ENCODE measurements around the gene MAP2K6.

The MAP2K6 gene

DNA sequence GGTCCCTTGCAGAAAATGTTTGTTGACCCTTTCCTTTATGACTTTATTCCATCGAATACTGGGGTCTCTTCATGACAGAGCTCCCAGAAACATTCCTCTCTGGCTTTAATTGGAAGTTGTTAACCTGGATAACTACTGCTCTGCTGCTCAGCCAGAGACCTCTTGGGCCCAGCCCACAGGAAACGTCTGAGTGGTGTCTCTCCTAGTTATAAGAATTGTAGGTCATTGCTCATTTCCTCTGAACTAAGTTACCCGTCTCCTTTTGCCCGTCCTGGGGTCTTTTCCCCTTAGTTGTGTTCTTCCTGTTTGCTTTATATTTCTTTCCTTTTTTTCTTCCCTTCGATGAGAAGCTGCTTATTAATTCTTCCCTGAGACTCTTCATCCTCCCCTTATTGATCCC is 9.0 kb downstream of the MAP2K6 start:
- FAIRE-seq, result no peak
- no peak for DNase-seq (ENCODE audit: insufficient read length, low spot score)
- TF ChIP-seq POLR2AphosphoS5 (IDR thresholded peaks at IDR 0.05; ENCODE audit: low read depth, low read length) (no peak), POLR2A (IDR thresholded peaks at IDR 0.05; ENCODE audit: low read depth, low read length) (no peak), SPI1 (IDR thresholded peaks at IDR 0.05; ENCODE audit: low read depth, low read length) (no peak), TAF1 (IDR thresholded peaks at IDR 0.05; ENCODE audit: low read depth, low read length) (no peak), POU2F2 (IDR thresholded peaks at IDR 0.05; ENCODE audit: low read depth, low read length) (no peak)

DNA sequence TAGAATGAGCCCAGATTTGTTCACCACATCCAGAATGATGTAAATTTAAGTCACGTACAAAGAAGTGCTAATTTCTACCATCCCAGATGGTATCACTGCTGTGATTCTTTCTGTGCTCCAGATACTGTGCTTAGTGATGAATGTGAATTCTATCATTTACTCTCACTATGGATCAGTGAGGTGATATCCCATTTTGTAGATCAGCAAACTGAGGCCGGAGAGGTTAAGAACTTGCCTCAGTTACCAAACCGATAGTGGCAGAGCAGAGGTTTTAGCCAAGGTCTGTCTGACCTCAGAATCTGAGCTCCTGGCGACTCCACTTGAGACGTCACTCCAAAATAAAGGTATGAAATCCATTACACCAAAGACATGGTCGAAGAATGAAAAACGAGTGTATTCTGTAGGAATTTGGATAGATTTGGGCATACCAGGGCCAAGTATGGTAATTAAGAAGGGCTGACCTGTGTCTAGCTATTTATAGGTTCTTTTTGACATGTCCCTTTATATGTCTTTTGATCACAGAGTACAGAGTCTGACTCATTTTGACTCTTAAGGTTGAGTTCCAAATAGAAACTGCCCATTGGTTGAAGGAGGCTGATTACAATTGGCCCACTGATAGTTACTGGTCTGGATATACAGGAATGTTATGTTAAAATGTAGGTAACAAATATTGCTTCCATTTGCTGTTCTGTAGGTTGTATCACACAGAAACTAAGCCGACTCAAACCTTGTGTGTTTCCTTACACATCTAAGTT is 10.0 kb downstream of the MAP2K6 start:
- DNase-seq (ENCODE audit: insufficient read length, low spot score) (no peak), FAIRE-seq (peak; percentile 69)

DNA sequence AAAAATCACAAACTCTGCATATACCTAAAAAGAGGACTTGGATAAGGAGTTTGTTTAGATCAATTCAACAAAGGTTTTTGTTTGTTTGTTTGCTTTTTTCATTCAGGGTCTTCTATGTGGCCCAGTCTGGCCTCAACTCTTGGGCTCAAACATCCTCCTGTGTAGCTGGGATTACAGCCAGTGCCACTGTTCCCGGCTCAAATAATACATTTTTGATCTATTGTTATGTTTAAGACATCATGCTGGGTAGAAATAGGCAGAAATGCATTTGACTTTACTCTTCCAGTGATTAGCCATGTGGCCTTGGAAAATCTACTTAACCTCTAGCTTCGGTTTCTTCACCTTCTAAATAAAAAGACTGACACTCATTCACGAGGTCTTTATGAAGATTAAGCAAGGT is 11.5 kb downstream of the MAP2K6 start:
- TF ChIP-seq SPI1 (IDR thresholded peaks at IDR 0.05; ENCODE audit: low read depth, low read length) (no peak), POLR2AphosphoS5 (IDR thresholded peaks at IDR 0.05; ENCODE audit: low read depth, low read length) (no peak), PAX5 (IDR thresholded peaks at IDR 0.05; ENCODE audit: insufficient read depth, low read length, severe bottlenecking) (no peak), POLR2A (IDR thresholded peaks at IDR 0.05; ENCODE audit: low read depth, low read length) (no peak), POU2F2 (IDR thresholded peaks at IDR 0.05; ENCODE audit: low read depth, low read length) (no peak), TAF1 (IDR thresholded peaks at IDR 0.05; ENCODE audit: low read depth, low read length) (no peak)
- FAIRE-seq (no peak), DNase-seq (ENCODE audit: insufficient read length, low spot score) (no peak)

More for the DNA sequence above, 10.0 kb downstream of the MAP2K6 start:
- TF ChIP-seq TAF1 (IDR thresholded peaks at IDR 0.05; ENCODE audit: low read depth, low read length) (no peak), POU2F2 (IDR thresholded peaks at IDR 0.05; ENCODE audit: low read depth, low read length) (no peak), SPI1 (IDR thresholded peaks at IDR 0.05; ENCODE audit: low read depth, low read length) (no peak), POLR2A (IDR thresholded peaks at IDR 0.05; ENCODE audit: low read depth, low read length) (no peak), PAX5 (IDR thresholded peaks at IDR 0.05; ENCODE audit: insufficient read depth, low read length, severe bottlenecking) (no peak), POLR2AphosphoS5 (IDR thresholded peaks at IDR 0.05; ENCODE audit: low read depth, low read length) (no peak)

DNA sequence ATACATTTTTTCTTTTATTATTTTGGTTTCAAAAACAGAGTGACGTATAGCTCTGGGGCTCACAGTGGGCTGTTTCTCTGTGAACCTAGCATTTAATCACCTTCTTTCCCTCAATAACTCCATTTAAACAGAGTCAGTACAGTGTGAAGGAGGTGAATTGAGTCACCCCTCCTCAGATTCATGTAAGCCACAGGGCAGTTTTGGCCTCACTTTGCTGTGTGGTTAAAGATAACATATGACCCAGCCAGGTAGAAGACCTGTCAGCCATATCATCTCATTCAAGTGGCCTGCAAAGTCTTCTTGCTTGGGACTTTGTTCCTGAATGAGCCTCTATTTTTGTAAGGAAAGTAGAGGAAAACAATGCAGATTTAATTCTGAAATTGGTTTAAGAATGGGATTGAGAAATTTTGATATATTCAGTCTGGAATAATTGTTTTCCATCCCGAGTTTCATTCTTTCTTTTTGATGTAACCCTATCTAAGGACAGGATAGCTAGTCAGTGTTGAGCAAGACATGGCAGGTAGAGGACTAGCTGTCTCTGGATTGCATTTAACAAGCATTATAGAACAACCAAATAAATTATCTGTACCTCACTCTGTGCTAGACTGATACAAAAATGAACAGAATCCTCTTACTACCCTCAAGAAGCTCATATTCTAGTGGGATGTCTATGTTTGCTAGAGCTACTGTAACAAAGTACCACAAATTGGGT is 13.1 kb downstream of the MAP2K6 start:
- FAIRE-seq (peak; percentile 69), DNase-seq (ENCODE audit: insufficient read length, low spot score) (no peak)
- TF ChIP-seq PAX5 (IDR thresholded peaks at IDR 0.05; ENCODE audit: insufficient read depth, low read length, severe bottlenecking), result no peak
- no peak for TF ChIP-seq POLR2AphosphoS5 (IDR thresholded peaks at IDR 0.05; ENCODE audit: low read depth, low read length)
- TF ChIP-seq POU2F2 (IDR thresholded peaks at IDR 0.05; ENCODE audit: low read depth, low read length), result no peak
- no peak for TF ChIP-seq SPI1 (IDR thresholded peaks at IDR 0.05; ENCODE audit: low read depth, low read length)
- TF ChIP-seq TAF1 (IDR thresholded peaks at IDR 0.05; ENCODE audit: low read depth, low read length), result no peak
- no peak for TF ChIP-seq POLR2A (IDR thresholded peaks at IDR 0.05; ENCODE audit: low read depth, low read length)

DNA sequence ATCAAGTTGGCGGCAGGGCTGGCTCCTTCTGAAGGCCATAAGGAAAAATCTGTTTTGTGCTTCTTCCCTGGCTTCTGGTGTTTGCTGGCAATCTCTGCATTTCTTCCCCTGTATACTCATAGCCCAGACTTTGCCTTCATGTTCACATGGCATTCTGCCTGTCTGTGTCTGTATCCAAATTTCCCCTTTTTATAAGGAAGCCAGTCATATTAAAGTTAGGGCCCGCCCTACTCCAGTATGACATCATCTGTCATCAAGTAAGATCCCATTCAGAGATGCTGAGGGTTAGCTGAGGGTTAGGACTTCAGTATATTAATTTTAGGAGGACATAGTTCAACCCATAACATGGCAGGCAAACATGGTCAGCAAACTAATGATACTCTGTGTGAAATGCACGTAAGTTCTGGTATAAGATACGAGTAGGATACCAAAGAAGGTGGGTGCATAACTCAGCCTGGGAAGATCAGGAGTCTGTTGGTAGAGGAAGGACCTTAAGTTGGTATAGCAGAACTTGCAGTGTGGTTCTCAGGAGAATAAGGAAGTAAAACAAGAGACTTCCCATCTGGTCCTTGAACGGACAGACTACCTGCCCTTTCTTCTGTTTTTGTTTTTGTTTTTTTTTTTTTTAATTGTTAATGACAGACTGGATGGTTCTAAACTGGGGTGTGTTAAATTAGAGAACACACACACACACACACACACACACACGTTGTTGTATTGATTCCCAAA is 13.9 kb downstream of the MAP2K6 start:
- no peak for TF ChIP-seq POU2F2 (IDR thresholded peaks at IDR 0.05; ENCODE audit: low read depth, low read length)
- no peak for TF ChIP-seq POLR2A (IDR thresholded peaks at IDR 0.05; ENCODE audit: low read depth, low read length)
- no peak for TF ChIP-seq POLR2AphosphoS5 (IDR thresholded peaks at IDR 0.05; ENCODE audit: low read depth, low read length)
- TF ChIP-seq TAF1 (IDR thresholded peaks at IDR 0.05; ENCODE audit: low read depth, low read length), result no peak
- TF ChIP-seq SPI1 (IDR thresholded peaks at IDR 0.05; ENCODE audit: low read depth, low read length), result 0 out of 2 replicates have a peak, but pooled peaks have one; percentile 13
- no peak for TF ChIP-seq PAX5 (IDR thresholded peaks at IDR 0.05; ENCODE audit: insufficient read depth, low read length, severe bottlenecking)
- DNase-seq (ENCODE audit: insufficient read length, low spot score), result no peak
- FAIRE-seq, result peak; percentile 80

DNA sequence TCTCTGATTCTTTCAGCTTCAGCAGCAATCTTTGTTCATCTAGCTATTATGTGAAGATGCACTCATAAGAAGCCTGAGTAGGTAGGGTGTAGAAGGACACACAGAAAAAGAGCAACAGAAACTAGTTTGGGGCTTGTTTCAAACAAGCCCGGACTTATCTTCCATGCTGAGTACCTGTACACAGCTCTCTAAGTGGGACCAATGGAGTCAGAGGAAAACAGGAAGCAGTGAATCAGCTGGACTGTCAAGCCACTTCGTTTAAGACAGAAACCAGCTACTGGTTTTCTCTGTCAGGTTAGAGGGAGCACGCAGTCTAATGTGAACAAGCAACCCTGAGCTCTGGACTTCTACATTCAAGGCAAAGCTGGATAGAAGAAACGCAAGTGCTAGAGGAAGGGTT is 16.0 kb downstream of the MAP2K6 start:
- DNase-seq (ENCODE audit: insufficient read length, low spot score), result no peak
- TF ChIP-seq SPI1 (IDR thresholded peaks at IDR 0.05; ENCODE audit: low read depth, low read length), result peak; percentile 20; the same call in 1 of the 2 replicates
- peak; percentile 71 for TF ChIP-seq POLR2A (IDR thresholded peaks at IDR 0.05; ENCODE audit: low read depth, low read length)
- TF ChIP-seq PAX5 (IDR thresholded peaks at IDR 0.05; ENCODE audit: insufficient read depth, low read length, severe bottlenecking), result no peak
- TF ChIP-seq POLR2AphosphoS5 (IDR thresholded peaks at IDR 0.05; ENCODE audit: low read depth, low read length), result peak; percentile 32; the same call in 1 of the 2 replicates
- FAIRE-seq, result peak; percentile 94

DNA sequence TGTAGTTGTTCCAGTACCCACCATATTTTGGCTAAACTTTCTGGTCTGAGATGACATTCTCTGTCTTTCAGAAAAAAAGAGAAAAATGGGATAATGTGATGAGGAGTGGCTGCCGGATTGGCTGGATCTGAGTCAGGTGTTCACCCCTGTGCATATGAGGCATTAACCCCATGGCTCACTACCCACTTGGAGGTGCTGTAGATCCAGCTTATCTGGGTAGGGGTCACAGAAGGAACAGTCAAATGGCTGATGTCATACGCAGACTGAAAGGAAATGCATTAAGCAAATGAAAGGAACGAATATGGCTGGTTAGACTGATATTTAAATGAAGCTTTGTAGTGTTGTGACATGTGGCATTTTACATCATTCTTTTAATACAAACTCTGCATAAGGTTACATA is 17.3 kb downstream of the MAP2K6 start:
- no peak for TF ChIP-seq PAX5 (IDR thresholded peaks at IDR 0.05; ENCODE audit: insufficient read depth, low read length, severe bottlenecking)
- no peak for TF ChIP-seq TAF1 (IDR thresholded peaks at IDR 0.05; ENCODE audit: low read depth, low read length)
- no peak for TF ChIP-seq POLR2A (IDR thresholded peaks at IDR 0.05; ENCODE audit: low read depth, low read length)
- TF ChIP-seq SPI1 (IDR thresholded peaks at IDR 0.05; ENCODE audit: low read depth, low read length), result no peak
- TF ChIP-seq POU2F2 (IDR thresholded peaks at IDR 0.05; ENCODE audit: low read depth, low read length), result no peak
- no peak for TF ChIP-seq POLR2AphosphoS5 (IDR thresholded peaks at IDR 0.05; ENCODE audit: low read depth, low read length)
- peak; percentile 50 for FAIRE-seq
- DNase-seq (ENCODE audit: insufficient read length, low spot score), result no peak

DNA sequence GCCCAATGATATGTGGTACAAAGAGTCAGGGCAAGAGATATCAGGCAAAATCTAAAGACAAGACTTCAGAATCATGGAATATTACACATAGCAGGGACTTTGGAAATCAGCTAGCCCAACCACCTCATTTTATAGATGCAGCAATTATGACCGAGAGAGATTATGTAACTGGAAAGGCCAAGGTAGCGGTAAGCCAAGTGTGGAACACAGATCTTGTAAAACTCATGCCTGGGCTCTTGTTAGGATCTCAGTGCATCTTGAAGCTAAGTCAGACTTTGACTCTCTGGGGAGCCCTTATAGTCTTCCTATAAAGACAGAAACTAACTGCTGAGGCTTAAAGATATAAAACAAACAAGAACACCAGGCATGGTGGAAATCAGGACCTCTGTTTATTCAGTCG is 18.6 kb downstream of the MAP2K6 start:
- no peak for TF ChIP-seq SPI1 (IDR thresholded peaks at IDR 0.05; ENCODE audit: low read depth, low read length)
- TF ChIP-seq POU2F2 (IDR thresholded peaks at IDR 0.05; ENCODE audit: low read depth, low read length), result no peak
- no peak for TF ChIP-seq PAX5 (IDR thresholded peaks at IDR 0.05; ENCODE audit: insufficient read depth, low read length, severe bottlenecking)
- DNase-seq (ENCODE audit: insufficient read length, low spot score), result no peak
- no peak for FAIRE-seq

DNA sequence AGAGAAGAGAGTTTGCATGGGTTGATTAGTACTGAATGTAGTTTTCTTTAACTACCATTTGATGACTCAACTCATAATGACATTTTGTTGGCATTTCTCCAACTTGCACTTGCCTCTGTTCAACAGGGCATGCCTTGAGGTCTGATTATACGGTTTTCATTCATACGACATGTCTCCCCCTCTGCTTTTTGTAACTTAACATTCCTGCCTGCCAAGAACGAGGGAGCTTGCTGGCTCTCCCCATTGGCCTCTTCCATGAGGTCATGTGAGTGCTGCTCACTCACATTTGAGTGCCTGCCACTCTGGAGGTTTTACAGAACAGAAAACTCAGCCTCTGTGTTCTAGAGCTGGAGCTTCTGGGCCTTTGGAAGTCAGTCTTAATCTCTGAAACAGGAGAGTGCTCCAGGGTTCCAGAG is 19.7 kb downstream of the MAP2K6 start:
- DNase-seq (ENCODE audit: insufficient read length, low spot score) (no peak), FAIRE-seq (peak; percentile 63)
- TF ChIP-seq POU2F2 (IDR thresholded peaks at IDR 0.05; ENCODE audit: low read depth, low read length) (no peak), PAX5 (IDR thresholded peaks at IDR 0.05; ENCODE audit: insufficient read depth, low read length, severe bottlenecking) (no peak), POLR2A (IDR thresholded peaks at IDR 0.05; ENCODE audit: low read depth, low read length) (no peak), SPI1 (IDR thresholded peaks at IDR 0.05; ENCODE audit: low read depth, low read length) (no peak), TAF1 (IDR thresholded peaks at IDR 0.05; ENCODE audit: low read depth, low read length) (no peak), POLR2AphosphoS5 (IDR thresholded peaks at IDR 0.05; ENCODE audit: low read depth, low read length) (no peak)

Measured in GM12891 (cell line).